Stimulated activated CD4-positive, alpha-beta T cell treated with anti-CD3 and anti-CD28 coated beads, Interleukin-2, amount 100 ng/mL, for 48 hours (primary cell): Measurements from ENCODE around the gene MTSS2.
"Not testable (repeated sequence)": the region's sequence is repeated elsewhere in the genome, so short reads cannot be mapped to it uniquely, and the experiment has no call there.

Source experiments
- DNase-seq, 2 donors: peaks; one replicate each; pipeline ENCODE4 v3.0.0-alpha.2; 2020

MTSS2 gene

GRCh38 chr16:70650216-70650615, 35.6 kb downstream of the MTSS2 start:
- no peak for DNase-seq

DNA sequence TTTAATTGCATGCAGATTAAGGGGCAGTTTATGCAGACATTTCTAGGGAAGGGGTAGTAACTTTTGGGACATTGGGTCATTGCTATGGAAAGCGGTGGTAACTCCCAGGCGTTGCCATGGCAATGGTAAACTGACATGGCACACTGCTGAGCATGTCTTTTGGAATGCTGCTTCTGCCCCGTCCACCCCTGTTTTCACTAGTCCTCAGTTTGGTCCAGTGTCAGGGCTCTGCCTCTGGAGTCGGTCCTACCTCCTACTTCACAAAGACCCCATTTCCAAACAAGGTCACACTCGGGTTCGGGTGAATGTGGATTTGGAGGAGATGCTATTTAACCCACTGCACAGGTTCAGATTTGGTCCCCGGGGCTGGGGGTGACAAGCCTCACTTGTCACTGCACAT, 36.6 kb downstream of the MTSS2 start:
- DNase-seq, result no peak

GRCh38 chr16:70648606-70649005, 37.2 kb downstream of the MTSS2 start:
- no peak for DNase-seq

DNA sequence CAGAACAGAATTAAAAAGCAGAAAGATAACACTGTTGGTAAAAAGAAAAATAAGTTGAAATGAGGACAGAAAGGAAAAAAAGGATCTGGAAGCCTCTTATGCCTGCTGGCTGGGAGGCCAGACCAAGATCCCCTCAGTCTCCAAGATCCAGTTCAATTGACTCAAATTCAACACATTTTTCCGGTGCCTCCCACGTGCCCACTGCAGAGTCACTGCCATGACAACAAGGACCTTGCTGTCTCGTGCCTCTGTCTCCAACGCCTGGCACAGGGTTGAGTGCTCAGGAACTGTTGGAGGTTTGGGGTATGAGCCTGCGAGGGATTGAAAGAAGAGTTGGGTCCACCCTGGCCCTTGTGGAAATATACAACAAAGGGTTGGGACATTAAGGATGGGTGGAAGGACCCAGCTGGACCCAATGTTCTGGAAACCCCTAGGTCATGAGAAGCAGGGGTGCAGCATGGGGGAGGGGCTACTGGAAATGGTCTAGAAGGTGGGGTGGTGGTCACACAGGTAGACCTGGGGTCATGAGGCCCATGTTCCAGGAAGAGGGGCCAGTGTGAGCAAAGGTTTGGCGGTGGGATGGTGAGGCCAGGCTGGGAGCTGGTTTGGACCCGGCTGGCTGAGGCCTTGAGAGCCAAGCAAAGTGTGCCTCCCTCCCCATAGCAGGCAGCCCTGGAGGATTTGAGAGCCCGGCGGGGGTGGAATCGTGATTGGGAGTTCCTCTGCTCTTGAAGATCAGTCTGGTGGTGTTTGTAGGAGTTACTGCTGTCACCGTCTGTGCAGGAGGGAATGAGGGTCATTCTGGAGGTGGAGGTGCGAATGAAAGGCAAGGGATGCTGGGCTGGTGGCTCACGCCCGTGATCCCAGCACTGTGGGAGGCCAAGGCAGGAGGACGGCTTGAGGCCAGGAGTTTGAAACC, 38.2 kb downstream of the MTSS2 start:
- no peak for DNase-seq

DNA sequence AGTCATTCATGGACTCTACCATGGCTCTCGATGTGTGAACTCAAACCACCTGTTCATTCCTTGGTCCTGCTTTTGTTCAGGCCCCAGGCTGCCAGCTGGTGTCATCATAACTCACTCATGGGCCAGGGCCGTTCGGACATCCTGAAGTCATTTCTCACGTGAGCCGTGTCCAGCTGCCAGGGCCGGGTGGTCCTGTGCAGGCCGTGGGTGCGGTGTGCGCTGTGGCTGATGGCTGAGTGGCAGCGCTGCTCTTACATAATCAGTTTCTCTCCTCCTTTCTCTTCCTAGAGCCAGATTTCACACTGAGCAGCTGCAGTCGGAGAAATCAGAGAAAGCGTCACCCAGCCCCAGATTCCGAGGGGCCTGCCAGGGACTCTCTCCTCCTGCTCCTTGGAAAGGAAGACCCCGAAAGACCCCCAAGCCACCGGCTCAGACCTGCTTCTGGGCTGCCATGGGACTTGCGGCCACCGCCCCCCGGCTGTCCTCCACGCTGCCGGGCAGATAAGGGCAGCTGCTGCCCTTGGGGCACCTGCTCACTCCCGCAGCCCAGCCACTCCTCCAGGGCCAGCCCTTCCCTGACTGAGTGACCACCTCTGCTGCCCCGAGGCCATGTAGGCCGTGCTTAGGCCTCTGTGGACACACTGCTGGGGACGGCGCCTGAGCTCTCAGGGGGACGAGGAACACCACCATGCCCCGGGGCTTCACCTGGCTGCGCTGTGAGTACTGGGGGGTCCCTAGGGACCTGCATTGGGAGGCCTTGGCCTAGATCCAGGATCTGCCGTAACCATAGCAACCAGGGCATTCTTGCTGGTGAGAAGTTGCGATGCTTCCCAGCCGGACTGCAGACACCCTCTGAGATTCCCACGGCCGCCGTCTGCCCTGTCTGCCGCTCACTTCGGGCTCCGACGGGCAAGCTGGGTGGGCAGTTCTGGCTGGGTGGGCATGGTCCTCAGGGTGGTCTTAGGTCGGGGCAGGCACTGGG, 39.3 kb downstream of the MTSS2 start, which contains the start of gene IL34:
TSS of gene IL34 (plus strand) at position 300 of the 982 bp plus-strand sequence. CDS start at position 689, 389 bp downstream.
- no peak for DNase-seq

- no peak for DNase-seq
These were observed 40.9 kb downstream of the MTSS2 start for GRCh38 chr16:70644763-70645597.

- DNase-seq, result not testable (repeated sequence)
These were observed 42.6 kb downstream of the MTSS2 start for GRCh38 chr16:70643264-70643663.

DNA sequence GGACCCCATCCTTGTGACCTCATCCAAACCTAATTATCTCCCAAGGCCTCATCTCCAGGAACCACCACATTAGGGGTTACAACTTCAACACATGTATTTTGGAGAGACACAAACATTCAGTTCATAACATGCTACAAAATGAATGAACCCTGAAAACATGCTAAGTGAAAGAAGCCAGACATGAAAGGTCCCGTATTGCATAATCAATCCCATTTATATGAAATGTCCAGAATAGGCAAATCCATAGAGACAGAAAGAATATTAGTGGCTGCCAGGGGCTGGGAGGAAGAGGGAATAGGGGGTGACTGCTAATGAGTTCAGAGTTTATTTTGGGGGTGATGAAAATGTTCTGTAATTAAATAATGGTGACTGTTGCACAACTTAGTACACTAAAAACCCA, 43.2 kb downstream of the MTSS2 start:
- DNase-seq, result no peak

DNA sequence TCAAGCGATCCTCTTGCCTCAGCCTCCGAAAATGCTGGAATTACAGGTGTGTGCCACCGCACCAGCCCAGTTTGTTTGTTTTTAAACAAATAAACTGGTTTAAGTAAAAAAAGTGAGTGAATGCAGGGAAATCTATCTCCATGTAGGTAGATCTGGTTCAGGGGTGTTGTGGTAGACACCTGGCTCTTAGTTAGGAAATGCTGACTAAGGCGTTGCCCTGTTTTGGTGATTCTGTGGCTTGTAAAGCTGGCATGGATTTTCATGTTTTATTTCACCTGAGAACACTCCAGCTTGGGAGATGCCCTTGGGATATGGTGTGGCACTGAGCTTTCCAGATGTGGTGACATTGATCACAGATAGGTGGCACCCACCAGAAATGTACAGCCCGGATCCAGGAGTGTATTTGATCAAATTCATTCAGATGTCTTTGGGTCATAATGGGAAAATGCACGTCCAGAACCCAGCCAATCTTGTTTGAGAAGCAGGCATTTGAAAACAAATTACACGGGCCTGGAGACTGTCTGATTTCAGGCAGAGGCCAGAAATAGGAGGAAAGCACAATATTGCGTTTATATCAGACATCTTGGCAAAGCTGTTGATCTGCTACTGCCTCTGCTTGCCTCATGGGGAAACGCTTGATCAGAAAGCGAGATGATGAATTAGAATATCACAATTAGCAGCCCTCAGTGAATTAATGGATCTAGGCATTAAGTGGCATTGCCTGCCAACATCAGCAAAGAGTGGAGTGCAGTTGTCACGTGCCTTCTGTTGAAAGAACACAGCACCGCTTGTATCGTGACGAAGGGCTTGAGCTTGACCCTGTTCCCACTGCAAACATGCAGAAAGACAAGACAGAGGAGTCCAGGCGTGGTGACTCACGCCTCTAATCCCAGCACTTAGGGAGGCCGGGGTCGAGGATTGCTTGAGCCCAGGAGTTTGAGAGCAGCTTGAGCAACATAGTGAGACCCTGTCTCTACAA, 46.8 kb downstream of the MTSS2 start:
- no peak for DNase-seq
